ENCODE measurements around the gene ODF2L.
A peak's percentile ranks its signal among the peaks of the same experiment; 100 is the strongest.

The ODF2L gene

DNA sequence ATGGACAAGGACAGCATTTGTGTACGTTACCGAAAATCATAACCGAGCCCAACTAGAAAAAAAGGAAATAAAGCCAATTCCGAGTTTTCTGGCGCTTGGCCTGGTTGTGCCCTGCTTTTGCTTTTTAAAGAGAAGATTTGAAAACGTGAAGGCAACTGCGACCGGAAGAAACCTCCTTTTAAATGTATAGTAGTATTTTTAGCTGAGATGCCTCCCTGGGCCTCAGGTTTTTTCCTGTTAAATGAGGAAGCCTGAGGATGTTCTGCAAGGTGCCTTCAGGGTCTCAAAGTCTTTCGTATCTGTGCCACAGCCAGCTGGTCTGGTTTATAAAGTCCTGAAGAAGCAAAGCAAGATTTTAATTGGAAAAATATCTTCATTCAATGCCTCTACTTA, 371 bp upstream of the ODF2L start:
- TF ChIP-seq SPI1 (IDR thresholded peaks at IDR 0.05; ENCODE audit: borderline replicate concordance, low read depth), result peak; percentile 47; the same call in 1 of the 2 replicates
- TF ChIP-seq, protein P1, sequence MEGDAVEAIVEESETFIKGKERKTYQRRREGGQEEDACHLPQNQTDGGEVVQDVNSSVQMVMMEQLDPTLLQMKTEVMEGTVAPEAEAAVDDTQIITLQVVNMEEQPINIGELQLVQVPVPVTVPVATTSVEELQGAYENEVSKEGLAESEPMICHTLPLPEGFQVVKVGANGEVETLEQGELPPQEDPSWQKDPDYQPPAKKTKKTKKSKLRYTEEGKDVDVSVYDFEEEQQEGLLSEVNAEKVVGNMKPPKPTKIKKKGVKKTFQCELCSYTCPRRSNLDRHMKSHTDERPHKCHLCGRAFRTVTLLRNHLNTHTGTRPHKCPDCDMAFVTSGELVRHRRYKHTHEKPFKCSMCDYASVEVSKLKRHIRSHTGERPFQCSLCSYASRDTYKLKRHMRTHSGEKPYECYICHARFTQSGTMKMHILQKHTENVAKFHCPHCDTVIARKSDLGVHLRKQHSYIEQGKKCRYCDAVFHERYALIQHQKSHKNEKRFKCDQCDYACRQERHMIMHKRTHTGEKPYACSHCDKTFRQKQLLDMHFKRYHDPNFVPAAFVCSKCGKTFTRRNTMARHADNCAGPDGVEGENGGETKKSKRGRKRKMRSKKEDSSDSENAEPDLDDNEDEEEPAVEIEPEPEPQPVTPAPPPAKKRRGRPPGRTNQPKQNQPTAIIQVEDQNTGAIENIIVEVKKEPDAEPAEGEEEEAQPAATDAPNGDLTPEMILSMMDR (IDR thresholded peaks at IDR 0.05; ENCODE audit: insufficient read depth, low read length), result no peak
- no peaks in the 10 kb centered on the region for H3K27me3 ChIP-seq (ENCODE audit: insufficient read depth, poor library complexity, severe bottlenecking)
- H3K27ac ChIP-seq (replicated peaks), result peak overlapping the region; percentile 72
- H3K4me3 ChIP-seq (replicated peaks; ENCODE audit: insufficient read depth, low read length), result peak overlapping the region; percentile 91
- DNase-seq (ENCODE audit: low read depth in 1 of 2, low spot score in 1 of 2), result peak in 1 of 2 experiments; percentile 38

DNA sequence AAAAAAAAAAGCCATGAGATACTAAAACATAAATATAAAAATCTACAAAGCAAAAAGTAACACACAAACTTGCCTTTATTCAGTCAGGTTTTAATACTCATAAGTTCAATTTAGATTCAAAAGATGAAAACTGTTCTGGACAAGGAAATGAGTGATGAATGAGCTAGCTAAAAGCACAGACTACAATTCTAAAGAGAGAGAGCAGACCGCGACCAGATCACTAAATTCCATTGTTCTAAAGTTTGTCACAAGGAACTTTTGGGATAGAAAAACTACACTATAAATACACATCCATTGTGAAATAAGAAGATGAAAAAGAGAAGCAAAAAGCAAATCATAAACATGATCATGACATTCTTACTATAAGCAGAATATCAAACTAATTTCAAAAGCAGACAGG, 1.7 kb downstream of the ODF2L start:
- TF ChIP-seq, protein P1 (IDR thresholded peaks at IDR 0.05; ENCODE audit: insufficient read depth, low read length), result no peak
- no peak overlapping the region for H3K27ac ChIP-seq (replicated peaks)
- DNase-seq (ENCODE audit: low read depth in 1 of 2, low spot score in 1 of 2), result no peak
- no peak overlapping the region for H3K4me3 ChIP-seq (replicated peaks; ENCODE audit: insufficient read depth, low read length)
- H3K27me3 ChIP-seq (ENCODE audit: insufficient read depth, poor library complexity, severe bottlenecking), result no peaks in the 10 kb centered on the region

DNA sequence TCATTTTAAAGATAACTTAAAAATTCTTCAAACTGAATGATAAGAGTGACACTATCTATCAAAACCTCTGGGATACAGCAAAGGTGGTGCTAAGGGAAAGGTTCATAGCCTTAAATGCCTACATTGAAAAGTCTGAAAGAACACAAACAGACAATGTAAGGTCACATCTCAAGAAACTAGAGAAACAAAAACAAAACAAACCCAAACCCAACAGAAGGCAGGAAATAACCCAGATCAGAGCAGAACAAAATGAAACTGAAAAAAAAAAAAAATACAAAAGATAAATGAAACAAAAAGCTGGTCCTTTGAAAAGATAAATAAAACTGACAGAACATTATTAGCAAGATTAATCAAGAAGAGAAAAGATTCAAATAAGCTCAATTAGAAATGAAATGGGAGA, 6.8 kb downstream of the ODF2L start:
- Histone ChIP-seq H3K27me3 (ENCODE audit: insufficient read depth, poor library complexity, severe bottlenecking) (no peaks in the 10 kb centered on the region), H3K4me3 (replicated peaks; ENCODE audit: insufficient read depth, low read length) (no peak overlapping the region), H3K27ac (replicated peaks) (no peak overlapping the region)
- no peak for DNase-seq (ENCODE audit: low read depth in 1 of 2, low spot score in 1 of 2)
- TF ChIP-seq GABPA (IDR thresholded peaks at IDR 0.05; ENCODE audit: low read depth), result no peak
- TF ChIP-seq, protein P1 (IDR thresholded peaks at IDR 0.05; ENCODE audit: insufficient read depth, low read length), result no peak
- no peak for TF ChIP-seq POLR2AphosphoS5 (IDR thresholded peaks at IDR 0.05; ENCODE audit: low read depth)
- TF ChIP-seq, protein P2, sequence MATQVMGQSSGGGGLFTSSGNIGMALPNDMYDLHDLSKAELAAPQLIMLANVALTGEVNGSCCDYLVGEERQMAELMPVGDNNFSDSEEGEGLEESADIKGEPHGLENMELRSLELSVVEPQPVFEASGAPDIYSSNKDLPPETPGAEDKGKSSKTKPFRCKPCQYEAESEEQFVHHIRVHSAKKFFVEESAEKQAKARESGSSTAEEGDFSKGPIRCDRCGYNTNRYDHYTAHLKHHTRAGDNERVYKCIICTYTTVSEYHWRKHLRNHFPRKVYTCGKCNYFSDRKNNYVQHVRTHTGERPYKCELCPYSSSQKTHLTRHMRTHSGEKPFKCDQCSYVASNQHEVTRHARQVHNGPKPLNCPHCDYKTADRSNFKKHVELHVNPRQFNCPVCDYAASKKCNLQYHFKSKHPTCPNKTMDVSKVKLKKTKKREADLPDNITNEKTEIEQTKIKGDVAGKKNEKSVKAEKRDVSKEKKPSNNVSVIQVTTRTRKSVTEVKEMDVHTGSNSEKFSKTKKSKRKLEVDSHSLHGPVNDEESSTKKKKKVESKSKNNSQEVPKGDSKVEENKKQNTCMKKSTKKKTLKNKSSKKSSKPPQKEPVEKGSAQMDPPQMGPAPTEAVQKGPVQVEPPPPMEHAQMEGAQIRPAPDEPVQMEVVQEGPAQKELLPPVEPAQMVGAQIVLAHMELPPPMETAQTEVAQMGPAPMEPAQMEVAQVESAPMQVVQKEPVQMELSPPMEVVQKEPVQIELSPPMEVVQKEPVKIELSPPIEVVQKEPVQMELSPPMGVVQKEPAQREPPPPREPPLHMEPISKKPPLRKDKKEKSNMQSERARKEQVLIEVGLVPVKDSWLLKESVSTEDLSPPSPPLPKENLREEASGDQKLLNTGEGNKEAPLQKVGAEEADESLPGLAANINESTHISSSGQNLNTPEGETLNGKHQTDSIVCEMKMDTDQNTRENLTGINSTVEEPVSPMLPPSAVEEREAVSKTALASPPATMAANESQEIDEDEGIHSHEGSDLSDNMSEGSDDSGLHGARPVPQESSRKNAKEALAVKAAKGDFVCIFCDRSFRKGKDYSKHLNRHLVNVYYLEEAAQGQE (IDR thresholded peaks at IDR 0.05; ENCODE audit: insufficient replicate concordance, low read depth), result no peak
- no peak for TF ChIP-seq SPI1 (IDR thresholded peaks at IDR 0.05; ENCODE audit: borderline replicate concordance, low read depth)

DNA sequence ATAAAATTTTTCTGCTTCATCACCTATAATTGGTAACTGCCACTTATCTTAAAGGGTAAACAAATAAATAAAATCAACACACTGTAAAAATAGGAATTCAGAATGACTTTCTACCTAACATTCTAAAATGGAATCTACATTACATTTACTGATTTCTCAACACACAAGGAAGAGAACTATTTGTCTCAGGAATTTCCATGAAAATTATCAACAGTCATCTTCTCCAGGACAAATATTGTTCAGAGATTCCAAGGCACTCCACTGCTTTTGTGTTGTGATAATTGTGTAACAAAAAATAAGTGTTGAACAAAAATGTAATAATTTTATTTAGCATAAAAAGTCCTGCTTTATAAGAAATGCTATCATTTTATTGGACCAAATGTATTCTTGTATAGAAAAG, 7.3 kb downstream of the ODF2L start:
- Histone ChIP-seq H3K4me3 (replicated peaks; ENCODE audit: insufficient read depth, low read length) (no peak overlapping the region), H3K27me3 (ENCODE audit: insufficient read depth, poor library complexity, severe bottlenecking) (no peaks in the 10 kb centered on the region), H3K27ac (replicated peaks) (no peak overlapping the region)
- DNase-seq (ENCODE audit: low read depth in 1 of 2, low spot score in 1 of 2), result no peak
- TF ChIP-seq, protein P2 (IDR thresholded peaks at IDR 0.05; ENCODE audit: insufficient replicate concordance, low read depth), result no peak
- TF ChIP-seq, protein P1 (IDR thresholded peaks at IDR 0.05; ENCODE audit: insufficient read depth, low read length), result no peak
- TF ChIP-seq GABPA (IDR thresholded peaks at IDR 0.05; ENCODE audit: low read depth) (no peak), SPI1 (IDR thresholded peaks at IDR 0.05; ENCODE audit: borderline replicate concordance, low read depth) (no peak)

Measured in HL-60 (cell line).